Measurements from ENCODE around the gene TMEM165. TPM values are rescaled to one million over a fixed set of nuclear protein-coding genes. Genes with fewer than 3 reads are reported as not detected.
A peak's percentile ranks its signal among the peaks of the same experiment; 100 is the strongest.

Gene TMEM165
- total and polyA plus RNA-seq, 2 donors (not counting 1 experiment from before 2014, with no cell fraction given): 108 to 183 TPM

- Histone ChIP-seq H4K20me1 (ENCODE audit: control insufficient read depth, extremely low read depth, insufficient read depth, low read length) (no peaks in the 10 kb centered on the region), H3K27ac (ENCODE audit: insufficient read depth, low read length) (peak overlapping the region; percentile 76), H3K4me3 (replicated peaks in 1 of 4; ENCODE audit: control extremely low read depth in 1 of 4, insufficient read depth in 1 of 4, low read depth in 3 of 4, low read length in 4 of 4) (no peak overlapping the region), H3K79me2 (ENCODE audit: control insufficient read depth, insufficient read depth, low read length) (no peaks in the 10 kb centered on the region), H3K36me3 (ENCODE audit: control insufficient read depth, insufficient read depth, low read length) (peaks cover 2% of the 10 kb centered on the region), H3K9me3 (ENCODE audit: control insufficient read depth, insufficient read depth, low read depth, low read length) (no peaks in the 10 kb centered on the region), H3K9ac (ENCODE audit: insufficient read depth, low read length) (no peak overlapping the region), H3K4me1 (ENCODE audit: control insufficient read depth, extremely low read depth, insufficient read depth, low read length) (peaks cover 8% of the 10 kb centered on the region), H3K4me2 (ENCODE audit: extremely low read depth, insufficient read depth, low read length) (peak overlapping the region; percentile 64), H2AFZ (ENCODE audit: low read length) (no peak overlapping the region), H3K27me3 (ENCODE audit: control insufficient read depth, insufficient read depth, low read length) (no peaks in the 10 kb centered on the region)
- TF ChIP-seq EZH2 (IDR thresholded peaks at IDR 0.05; ENCODE audit: low read length, missing control alignments) (no peak), CTCF (conservative IDR thresholded peaks at IDR 0.05 in 1 of 2, IDR thresholded peaks at IDR 0.05 in 1 of 2; ENCODE audit: low read depth in 1 of 2, low read length in 2 of 2) (no peak)
- DNase-seq (ENCODE audit: low read depth in 2 of 2): peak; percentile 65 to 91
Observed at GRCh38 chr4:55445921-55446577, 50.3 kb downstream of the TMEM165 start.

GRCh38 chr4:55446578-55446922, 50.8 kb downstream of the TMEM165 start:
- peak in 1 of 2 donors; percentile 39 for DNase-seq (ENCODE audit: low read depth in 2 of 2)
- Histone ChIP-seq H3K9ac (ENCODE audit: insufficient read depth, low read length) (no peak overlapping the region), H3K27me3 (ENCODE audit: control insufficient read depth, insufficient read depth, low read length) (no peaks in the 10 kb centered on the region), H3K4me2 (ENCODE audit: extremely low read depth, insufficient read depth, low read length) (no peak overlapping the region), H3K27ac (ENCODE audit: insufficient read depth, low read length) (peak overlapping the region; percentile 76), H2AFZ (ENCODE audit: low read length) (no peak overlapping the region), H4K20me1 (ENCODE audit: control insufficient read depth, extremely low read depth, insufficient read depth, low read length) (no peaks in the 10 kb centered on the region), H3K4me1 (ENCODE audit: control insufficient read depth, extremely low read depth, insufficient read depth, low read length) (peaks cover 8% of the 10 kb centered on the region), H3K36me3 (ENCODE audit: control insufficient read depth, insufficient read depth, low read length) (peaks cover 2% of the 10 kb centered on the region), H3K4me3 (replicated peaks in 1 of 4; ENCODE audit: control extremely low read depth in 1 of 4, insufficient read depth in 1 of 4, low read depth in 3 of 4, low read length in 4 of 4) (no peak overlapping the region), H3K79me2 (ENCODE audit: control insufficient read depth, insufficient read depth, low read length) (no peaks in the 10 kb centered on the region), H3K9me3 (ENCODE audit: control insufficient read depth, insufficient read depth, low read depth, low read length) (no peaks in the 10 kb centered on the region)
- TF ChIP-seq CTCF (conservative IDR thresholded peaks at IDR 0.05 in 1 of 2, IDR thresholded peaks at IDR 0.05 in 1 of 2; ENCODE audit: low read depth in 1 of 2, low read length in 2 of 2) (no peak), EZH2 (IDR thresholded peaks at IDR 0.05; ENCODE audit: low read length, missing control alignments) (no peak)

GRCh38 chr4:55447108-55447708, 51.5 kb downstream of the TMEM165 start:
- no peak overlapping the region for H3K4me2 ChIP-seq (ENCODE audit: extremely low read depth, insufficient read depth, low read length)
- no peak overlapping the region for H3K27ac ChIP-seq (ENCODE audit: insufficient read depth, low read length)
- H3K9me3 ChIP-seq (ENCODE audit: control insufficient read depth, insufficient read depth, low read depth, low read length): no peaks in the 10 kb centered on the region
- H3K36me3 ChIP-seq (ENCODE audit: control insufficient read depth, insufficient read depth, low read length): peaks cover 2% of the 10 kb centered on the region
- DNase-seq (ENCODE audit: low read depth in 2 of 2): peak in 1 of 2 donors; percentile 22
- H3K4me1 ChIP-seq (ENCODE audit: control insufficient read depth, extremely low read depth, insufficient read depth, low read length): peaks cover 8% of the 10 kb centered on the region
- no peak overlapping the region for H3K4me3 ChIP-seq (replicated peaks in 1 of 4; ENCODE audit: control extremely low read depth in 1 of 4, insufficient read depth in 1 of 4, low read depth in 3 of 4, low read length in 4 of 4)
- no peak overlapping the region for H2AFZ ChIP-seq (ENCODE audit: low read length)
- TF ChIP-seq CTCF (conservative IDR thresholded peaks at IDR 0.05 in 1 of 2, IDR thresholded peaks at IDR 0.05 in 1 of 2; ENCODE audit: low read depth in 1 of 2, low read length in 2 of 2): no peak
- no peak for TF ChIP-seq EZH2 (IDR thresholded peaks at IDR 0.05; ENCODE audit: low read length, missing control alignments)
- no peaks in the 10 kb centered on the region for H4K20me1 ChIP-seq (ENCODE audit: control insufficient read depth, extremely low read depth, insufficient read depth, low read length)
- no peak overlapping the region for H3K9ac ChIP-seq (ENCODE audit: insufficient read depth, low read length)
- H3K27me3 ChIP-seq (ENCODE audit: control insufficient read depth, insufficient read depth, low read length): no peaks in the 10 kb centered on the region
- no peaks in the 10 kb centered on the region for H3K79me2 ChIP-seq (ENCODE audit: control insufficient read depth, insufficient read depth, low read length)

All from fibroblast of lung (primary cell).